HCT116 (cell line): ENCODE measurements around the gene PIP5KL1. TPM values are rescaled to one million over a fixed set of nuclear protein-coding genes. Genes with fewer than 3 reads are reported as not detected.

Experiments
- ATAC-seq: fragments of 200-7000 bp; cut with Tn5 transposase; 2 replicates; pipeline ENCODE4 v1.9.1; 2020; ENCODE audit warnings: mild to moderate bottlenecking, moderate library complexity
- BruUV-seq: library from RNA; stranded (reverse); fragments of 400-500 nt; replicated peaks from 2 replicates; lab custom pipeline; 2021; lab: Mats Ljungman, UMichigan
- CTCF ChIA-PET: fragments of 300-600 bp; sonication (Branson Sonifier 250); formaldehyde crosslinking; loops from one replicate; lab custom pipeline; 2021; ENCODE audit warnings: antibody characterized with exemption; lab: Charles Lee
- POLR2A ChIA-PET: fragments of 300-600, 350-600 bp; sonication (Branson Sonifier 250); formaldehyde crosslinking; loops from one replicate; lab custom pipeline; 2021; ENCODE audit warnings: antibody characterized with exemption; lab: Charles Lee
- RAD21 ChIA-PET, 2 experiments: fragments of 300-600 bp; sonication (Branson Sonifier 250); formaldehyde crosslinking; loops; one replicate each; lab custom pipeline; 2023; ENCODE audit warnings: low total read pairs in 2 of 2; ENCODE audit not compliant: uncharacterized antibody in 2 of 2, unreplicated experiment in 2 of 2, low non-redundant PET in 1 of 2; lab: Charles Lee
- DNase-seq: peaks from one replicate; pipeline ENCODE4 v3.0.0-alpha.2; 2010; ENCODE audit warnings: low read depth, low spot score
- H2AFZ ChIP-seq: fragments of 200-600 bp; shearing (Covaris generic), sonication (generic); 2 replicates; pipeline ENCODE4 v1.6.1; 2017; ENCODE audit warnings: low read depth, mixed run types, mixed read lengths, antibody characterized with exemption, low read length; ENCODE audit not compliant: poor library complexity, severe bottlenecking
- H3K27ac ChIP-seq: 2 replicates; pipeline ENCODE4 v1.5.1; 2012; ENCODE audit warnings: low read depth, low read length
- H3K27me3 ChIP-seq: fragments of 200-600 bp; sonication (generic); 2 replicates; pipeline ENCODE4 v1.6.1; 2016; ENCODE audit warnings: mixed run types, low read length, mixed read lengths; ENCODE audit not compliant: insufficient read depth
- H3K36me3 ChIP-seq, 2 experiments: fragments of 200-500 bp in 1 of 2; fragments of 200-600 bp in 1 of 2; sonication (Bioruptor generic) in 1 of 2; sonication (generic) in 1 of 2; 2 replicates each; pipeline versions ENCODE4 v1.5.1 to v1.6.1; 2014 to 2016; ENCODE audit warnings: low read length in 2 of 2, inconsistent platforms in 1 of 2, mixed read lengths in 1 of 2, mixed run types in 1 of 2; ENCODE audit not compliant: insufficient read depth in 2 of 2, control insufficient read depth in 1 of 2
- H3K4me1 ChIP-seq, 2 experiments: fragments of 200-600 bp in 1 of 2; sonication (generic) in 1 of 2; 2 replicates each; pipeline versions ENCODE4 v1.5.1 to v1.6.1; 2012 to 2017; ENCODE audit warnings: low read length in 2 of 2, inconsistent platforms in 1 of 2, mild to moderate bottlenecking in 1 of 2, mixed read lengths in 1 of 2, mixed run types in 1 of 2, moderate library complexity in 1 of 2; ENCODE audit not compliant: insufficient read depth in 2 of 2, control insufficient read depth in 1 of 2
- H3K4me2 ChIP-seq: fragments of 200-600 bp; sonication (generic); 2 replicates; pipeline ENCODE4 v1.6.1; 2017; ENCODE audit warnings: mixed run types, low read length, mixed read lengths
- H3K4me3 ChIP-seq, 2 experiments: fragments of 200-600 bp in 1 of 2; sonication (generic) in 1 of 2; replicated peaks in 1 of 2; 2 replicates each; pipeline ENCODE4 v1.5.1; 2011 to 2016; ENCODE audit warnings: low read length in 2 of 2, control low read depth in 1 of 2, low read depth in 1 of 2, mild to moderate bottlenecking in 1 of 2, mixed read lengths in 1 of 2, mixed run types in 1 of 2
- H3K79me2 ChIP-seq: fragments of 200-600 bp; sonication (generic); 2 replicates; pipeline ENCODE4 v1.6.1; 2017; ENCODE audit warnings: mild to moderate bottlenecking, mixed run types, low read length, moderate library complexity, mixed read lengths; ENCODE audit not compliant: insufficient read depth
- H3K9ac ChIP-seq: fragments of 200-600 bp; sonication (generic); 2 replicates; pipeline ENCODE4 v1.6.1; 2016; ENCODE audit warnings: low read length, mixed read lengths
- H3K9me2 ChIP-seq: fragments of 200-600 bp; sonication (generic), shearing (Covaris generic); 2 replicates; pipeline ENCODE4 v1.6.1; 2017; ENCODE audit warnings: mixed run types, mild to moderate bottlenecking, moderate library complexity; ENCODE audit not compliant: insufficient read depth
- H3K9me3 ChIP-seq, 2 experiments: fragments of 200-500 bp in 1 of 2; fragments of 200-600 bp in 1 of 2; sonication (Bioruptor generic) in 1 of 2; sonication (generic) in 1 of 2; 2 replicates each; pipeline ENCODE4 v1.6.1; 2014 to 2017; ENCODE audit warnings: low read length in 2 of 2, mixed read lengths in 2 of 2, inconsistent platforms in 1 of 2, low read depth in 1 of 2, mild to moderate bottlenecking in 1 of 2, mixed run types in 1 of 2, moderate library complexity in 1 of 2; ENCODE audit not compliant: control insufficient read depth in 1 of 2, insufficient read depth in 1 of 2
- H4K20me1 ChIP-seq: fragments of 200-600 bp; sonication (generic), shearing (Covaris generic); 2 replicates; pipeline ENCODE4 v1.6.1; 2017; ENCODE audit warnings: mixed run types, mild to moderate bottlenecking, moderate library complexity; ENCODE audit not compliant: insufficient read depth
- EGR1 ChIP-seq: IDR thresholded peaks from 2 replicates; pipeline ENCODE4 v1.6.1; 2012; ENCODE audit warnings: low read depth
- ELF1 ChIP-seq: IDR thresholded peaks from 2 replicates; pipeline ENCODE4 v1.6.1; 2012; ENCODE audit warnings: low read depth, borderline replicate concordance
- EZH2 ChIP-seq: fragments of 200-600 bp; sonication (generic); IDR thresholded peaks from 2 replicates; pipeline ENCODE4 v1.6.1; 2017; ENCODE audit warnings: antibody characterized with exemption, mixed run types
- EZH2phosphoT487 ChIP-seq: fragments of 200-600 bp; IDR thresholded peaks from 2 replicates; pipeline ENCODE4 v1.6.1; 2018; ENCODE audit warnings: antibody characterized with exemption, borderline replicate concordance
- POLR2AphosphoS5 ChIP-seq: IDR thresholded peaks from 2 replicates; pipeline ENCODE4 v1.6.1; 2011; ENCODE audit warnings: mild to moderate bottlenecking, low read depth, low read length, moderate library complexity
- SIN3A ChIP-seq: IDR thresholded peaks from 2 replicates; pipeline ENCODE4 v1.6.1; 2012; ENCODE audit warnings: low read depth
- SRF ChIP-seq: IDR thresholded peaks from 2 replicates; pipeline ENCODE4 v1.6.1; 2012; ENCODE audit warnings: low read depth
- YY1 ChIP-seq: IDR thresholded peaks from 2 replicates; pipeline ENCODE4 v1.6.1; 2011; ENCODE audit warnings: low read length, low read depth, moderate library complexity, mild to moderate bottlenecking; ENCODE audit not compliant: insufficient replicate concordance; ENCODE audit errors: extremely low read depth
- ZFX ChIP-seq: fragments of 450-650 bp; IDR thresholded peaks from 2 replicates; pipeline ENCODE4 v1.6.1; 2017
- intact Hi-C: fragments of 100-400 bp; cut with micrococcal nuclease; formaldehyde crosslinking; loops from 2 replicates; pipeline ENCODE4 v1.10.0; 2022
- total RNA-seq: library from RNA; stranded (reverse); gene quantifications from one replicate; pipeline ENCODE4 v1.2.1, GENCODE V29; 2021; ENCODE audit not compliant: unreplicated experiment
- TF ChIP-seq, protein P1 (sequence below): IDR thresholded peaks from 2 replicates; pipeline ENCODE4 v1.6.1; 2012
- TF ChIP-seq, protein P2 (sequence below), 3 experiments: fragments of 200-600 bp in 1 of 3; sonication (generic) in 1 of 3; IDR thresholded peaks in 2 of 3; conservative IDR thresholded peaks in 1 of 3; 2 replicates each; pipeline ENCODE4 v1.5.1; 2012 to 2017; ENCODE audit warnings: low read depth in 2 of 3, low read length in 2 of 3, antibody characterized with exemption in 1 of 3, borderline replicate concordance in 1 of 3, control low read depth in 1 of 3, mild to moderate bottlenecking in 1 of 3, mixed read lengths in 1 of 3, mixed run types in 1 of 3, moderate library complexity in 1 of 3; ENCODE audit not compliant: insufficient read depth in 1 of 3

Gene PIP5KL1
- total RNA-seq, 1 experiment from 2014 or later: 37.6 TPM

- no peak for TF ChIP-seq EZH2phosphoT487
- no peak for TF ChIP-seq ELF1
- TF ChIP-seq ZFX: no peak
Measured at GRCh38 chr9:127941062-127941960, 10.7 kb upstream of the PIP5KL1 start (continued).

GRCh38 chr9:127940593-127940992 is 10.0 kb upstream of the PIP5KL1 start:
- intact Hi-C loops: no loop called here
- ChIA-PET CTCF (interaction anchor here (1.1 kb wide), 1 partner anchor 184 kb away, joined by 3 read pairs; no protein-coding TSS in a partner anchor), RAD21 (no interaction called here), POLR2A (no interaction called here)
- no TSS peak for BruUV-seq
- Histone ChIP-seq H4K20me1 (no peaks in the 10 kb centered on the region), H3K9me3 (no peaks in the 10 kb centered on the region), H3K4me1 (peaks cover 11 to 32% of the 10 kb centered on the region in 2 experiments), H3K4me2 (no peak overlapping the region), H3K9me2 (no peaks in the 10 kb centered on the region), H3K27me3 (no peaks in the 10 kb centered on the region), H3K36me3 (peaks cover 0 to 9% of the 10 kb centered on the region in 2 experiments; a peak in 3 of 4 replicates), H3K27ac (no peak overlapping the region), H3K79me2 (peaks cover 20% of the 10 kb centered on the region), H3K4me3 (no peak overlapping the region), H2AFZ (no peak overlapping the region), H3K9ac (no peak overlapping the region)
- TF ChIP-seq EZH2 (no peak), EGR1 (no peak), SRF (no peak), SIN3A (no peak), YY1 (no peak), POLR2AphosphoS5 (no peak)
- TF ChIP-seq, protein P1, sequence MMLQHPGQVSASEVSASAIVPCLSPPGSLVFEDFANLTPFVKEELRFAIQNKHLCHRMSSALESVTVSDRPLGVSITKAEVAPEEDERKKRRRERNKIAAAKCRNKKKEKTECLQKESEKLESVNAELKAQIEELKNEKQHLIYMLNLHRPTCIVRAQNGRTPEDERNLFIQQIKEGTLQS: no peak
- TF ChIP-seq, protein P2, sequence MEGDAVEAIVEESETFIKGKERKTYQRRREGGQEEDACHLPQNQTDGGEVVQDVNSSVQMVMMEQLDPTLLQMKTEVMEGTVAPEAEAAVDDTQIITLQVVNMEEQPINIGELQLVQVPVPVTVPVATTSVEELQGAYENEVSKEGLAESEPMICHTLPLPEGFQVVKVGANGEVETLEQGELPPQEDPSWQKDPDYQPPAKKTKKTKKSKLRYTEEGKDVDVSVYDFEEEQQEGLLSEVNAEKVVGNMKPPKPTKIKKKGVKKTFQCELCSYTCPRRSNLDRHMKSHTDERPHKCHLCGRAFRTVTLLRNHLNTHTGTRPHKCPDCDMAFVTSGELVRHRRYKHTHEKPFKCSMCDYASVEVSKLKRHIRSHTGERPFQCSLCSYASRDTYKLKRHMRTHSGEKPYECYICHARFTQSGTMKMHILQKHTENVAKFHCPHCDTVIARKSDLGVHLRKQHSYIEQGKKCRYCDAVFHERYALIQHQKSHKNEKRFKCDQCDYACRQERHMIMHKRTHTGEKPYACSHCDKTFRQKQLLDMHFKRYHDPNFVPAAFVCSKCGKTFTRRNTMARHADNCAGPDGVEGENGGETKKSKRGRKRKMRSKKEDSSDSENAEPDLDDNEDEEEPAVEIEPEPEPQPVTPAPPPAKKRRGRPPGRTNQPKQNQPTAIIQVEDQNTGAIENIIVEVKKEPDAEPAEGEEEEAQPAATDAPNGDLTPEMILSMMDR (IDR thresholded peaks at IDR 0.05 in 2 of 3, conservative IDR thresholded peaks at IDR 0.05 in 1 of 3; ENCODE audit: borderline replicate concordance in 1 of 3, insufficient read depth in 1 of 3, low read depth in 2 of 3, low read length in 2 of 3): no peak
- ATAC-seq (no peak), DNase-seq (no peak)
